T1000 (cell line): ENCODE data around the gene HDLBP.
"Not testable (repeated sequence)": the region's sequence is repeated elsewhere in the genome, so short reads cannot be mapped to it uniquely, and the experiment has no call there.

Source experiments
- DNase-seq: peaks from one replicate; lab custom pipeline; 2025; ENCODE audit warnings: mixed read lengths; lab: John Stamatoyannopoulos, UW

Gene HDLBP

GRCh38 chr2:241213567-241213966 is 101.9 kb downstream of the HDLBP start:
- no peak for DNase-seq

- DNase-seq = no peak
Observed at GRCh38 chr2:241213041-241213440, 102.4 kb downstream of the HDLBP start.

GRCh38 chr2:241211276-241211675 is 104.2 kb downstream of the HDLBP start:
- DNase-seq = no peak

GRCh38 chr2:241209271-241209670 is 106.2 kb downstream of the HDLBP start:
- DNase-seq = no peak

- no peak for DNase-seq
Observed at GRCh38 chr2:241208058-241208457, 107.4 kb downstream of the HDLBP start.

DNA sequence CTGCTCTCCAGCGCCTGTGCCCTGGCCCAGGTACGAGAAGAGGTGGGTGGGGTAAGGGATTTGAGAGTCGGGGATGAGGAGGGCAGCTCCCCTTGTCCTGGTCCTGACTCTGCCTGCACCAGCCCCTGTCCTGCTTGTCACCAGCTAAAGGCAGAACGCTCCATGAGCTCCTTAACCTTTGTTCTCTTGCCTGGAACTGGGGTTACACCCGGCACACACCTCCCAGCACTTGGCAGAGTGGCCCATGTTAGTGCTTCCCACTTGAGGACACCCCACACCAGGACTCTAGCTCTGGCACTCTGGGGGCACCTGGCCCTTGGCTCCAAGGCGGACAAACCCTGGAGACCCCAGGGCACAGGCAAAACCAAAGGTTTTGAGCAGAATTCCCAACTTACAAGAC is 107.8 kb downstream of the HDLBP start:
- no peak for DNase-seq

DNA sequence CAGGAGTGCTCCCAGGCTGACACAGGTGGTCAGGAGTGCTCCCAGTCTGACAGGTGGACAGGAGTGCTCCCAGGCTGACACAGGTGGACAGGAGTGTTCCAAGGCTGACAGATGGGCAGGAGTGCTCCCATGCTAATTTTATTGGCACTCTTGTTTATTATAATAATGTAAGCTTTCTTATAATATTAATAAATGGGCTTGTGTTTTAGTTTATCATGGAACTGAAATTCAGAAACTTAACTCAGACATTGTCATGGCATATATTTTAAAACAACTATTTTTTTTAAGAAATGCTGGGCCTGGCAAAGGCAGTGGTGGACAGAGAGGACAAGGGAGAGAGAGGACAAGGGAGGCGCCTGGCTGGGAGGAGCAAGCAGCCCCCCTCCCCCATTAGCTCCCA is 108.3 kb downstream of the HDLBP start:
- DNase-seq = no peak

GRCh38 chr2:241205086-241205485 is 110.4 kb downstream of the HDLBP start:
- no peak for DNase-seq

GRCh38 chr2:241204490-241204889 is 111.0 kb downstream of the HDLBP start:
- no peak for DNase-seq

- DNase-seq = no peak
Observed at GRCh38 chr2:241204010-241204384, 111.5 kb downstream of the HDLBP start.

- no peak for DNase-seq
Observed at GRCh38 chr2:241203218-241204009, 112.1 kb downstream of the HDLBP start.

DNA sequence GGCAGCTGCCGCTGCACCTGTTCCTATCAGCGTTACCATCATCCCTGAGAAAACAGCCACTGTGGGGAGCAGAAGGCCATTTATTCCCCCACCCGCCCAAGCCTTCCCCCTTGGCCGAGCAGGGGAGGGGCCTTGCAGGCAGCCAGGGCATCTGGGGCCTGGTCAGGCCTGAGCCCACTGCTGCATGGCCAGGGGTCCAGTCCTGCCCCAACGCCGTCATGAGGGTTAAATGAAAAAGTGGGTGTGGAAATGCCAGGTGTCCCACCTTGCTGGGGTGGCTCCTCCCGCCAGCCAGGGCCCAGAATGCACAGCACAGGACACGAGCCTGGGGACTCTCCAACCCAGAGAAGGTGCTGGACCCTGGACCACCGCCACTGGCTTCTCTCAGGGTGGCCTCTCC is 112.8 kb downstream of the HDLBP start:
- no peak for DNase-seq

DNA sequence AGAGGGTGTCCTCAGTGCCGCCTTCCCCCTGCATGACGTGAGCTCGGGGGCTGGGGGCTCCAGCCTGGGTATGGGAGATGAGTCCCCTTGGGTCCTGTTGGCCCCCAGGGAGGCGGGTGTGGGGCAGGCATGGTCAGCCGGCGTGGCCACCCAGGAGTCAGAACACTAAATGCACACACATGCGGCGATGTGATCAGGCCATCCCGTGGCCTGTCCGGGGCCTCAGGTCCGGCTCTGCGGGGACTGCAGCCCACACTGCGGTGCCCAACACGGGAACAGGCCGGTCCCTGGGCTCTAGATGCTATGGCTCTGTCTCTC is 113.2 kb downstream of the HDLBP start:
- DNase-seq = no peak

DNA sequence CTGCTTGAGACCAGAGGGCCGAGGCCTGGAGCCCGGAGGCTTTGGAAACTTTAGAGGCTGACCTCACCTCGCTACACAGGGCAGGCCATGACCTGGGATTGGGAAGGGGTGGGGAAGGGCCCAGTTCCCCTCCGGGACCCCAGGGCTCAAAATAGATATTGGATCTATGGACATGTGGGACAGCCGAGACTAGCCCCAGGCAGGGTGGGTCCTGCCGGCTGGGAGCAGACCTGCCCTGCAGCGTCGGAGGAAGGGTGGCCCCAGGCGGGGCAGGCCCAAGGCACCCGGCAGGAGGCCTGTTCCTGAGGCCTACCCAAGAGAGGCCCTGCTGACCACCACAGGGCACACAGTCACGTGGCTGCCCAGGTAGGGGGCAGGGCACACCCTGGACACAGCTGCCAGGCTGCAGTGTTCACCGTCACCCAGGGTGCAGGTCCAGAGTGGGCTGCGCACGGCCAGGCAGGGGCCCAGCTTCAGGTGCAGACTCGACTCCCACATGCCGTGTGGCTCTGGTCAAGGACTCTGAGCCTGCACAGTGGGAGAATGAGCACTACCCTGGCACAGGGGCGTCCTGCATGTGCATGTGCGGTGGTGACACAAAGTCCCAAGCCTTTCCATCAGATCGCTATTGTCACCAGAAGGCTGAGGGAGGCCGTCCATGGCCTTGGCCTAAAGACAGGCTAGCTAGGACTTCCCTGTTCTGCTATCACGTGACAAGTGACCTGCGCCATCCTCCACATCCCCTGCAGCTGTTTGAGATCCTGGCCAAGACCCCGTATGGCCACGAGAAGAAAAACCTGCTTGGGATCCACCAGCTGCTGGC is 113.8 kb downstream of the HDLBP start:
- no peak for DNase-seq

- no peak for DNase-seq
Observed at GRCh38 chr2:241200822-241201395, 114.6 kb downstream of the HDLBP start.

GRCh38 chr2:241199897-241200821 is 115.3 kb downstream of the HDLBP start:
- no peak for DNase-seq

DNA sequence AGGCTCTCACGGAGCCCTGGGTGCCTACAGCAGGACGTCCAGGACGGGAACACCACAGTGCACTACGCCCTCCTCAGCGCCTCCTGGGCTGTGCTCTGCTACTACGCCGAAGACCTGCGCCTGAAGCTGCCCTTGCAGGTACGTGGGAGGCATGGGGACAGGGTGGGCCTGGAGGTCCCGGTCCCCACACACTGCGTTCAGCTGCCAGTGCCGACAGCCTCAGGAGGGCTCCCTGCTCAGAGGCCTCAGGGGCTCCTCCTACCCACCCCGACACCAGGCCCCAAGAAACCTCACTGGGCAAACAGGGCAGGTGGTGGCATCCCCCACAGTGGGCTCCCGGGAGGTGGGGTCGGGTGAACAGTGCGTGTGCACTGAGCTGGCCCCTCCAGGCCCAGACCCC is 116.2 kb downstream of the HDLBP start:
- no peak for DNase-seq

GRCh38 chr2:241198381-241199279 is 116.8 kb downstream of the HDLBP start:
- no peak for DNase-seq

- DNase-seq = no peak
Observed at GRCh38 chr2:241197947-241198346, 117.5 kb downstream of the HDLBP start.

DNA sequence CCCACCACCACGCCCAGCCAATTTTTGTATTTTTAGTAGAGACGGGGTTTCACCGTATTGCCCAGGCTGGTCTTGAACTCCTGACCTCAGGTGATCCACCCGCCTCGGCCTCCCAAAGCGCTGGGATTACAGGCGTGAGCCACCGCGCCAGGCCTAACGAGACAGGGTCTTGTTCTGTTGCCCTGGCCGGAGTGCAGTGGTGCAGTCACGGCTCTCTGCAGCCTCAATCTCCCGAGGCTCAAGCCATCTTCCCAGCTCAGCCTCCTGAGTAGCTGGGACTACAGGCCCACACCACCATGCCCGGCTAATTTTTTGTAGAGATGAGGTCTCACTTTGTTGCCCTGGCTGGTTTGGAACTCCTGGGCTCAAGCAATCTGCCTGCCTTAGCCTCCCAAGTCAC is 118.2 kb downstream of the HDLBP start:
- DNase-seq = not testable (repeated sequence)

DNA sequence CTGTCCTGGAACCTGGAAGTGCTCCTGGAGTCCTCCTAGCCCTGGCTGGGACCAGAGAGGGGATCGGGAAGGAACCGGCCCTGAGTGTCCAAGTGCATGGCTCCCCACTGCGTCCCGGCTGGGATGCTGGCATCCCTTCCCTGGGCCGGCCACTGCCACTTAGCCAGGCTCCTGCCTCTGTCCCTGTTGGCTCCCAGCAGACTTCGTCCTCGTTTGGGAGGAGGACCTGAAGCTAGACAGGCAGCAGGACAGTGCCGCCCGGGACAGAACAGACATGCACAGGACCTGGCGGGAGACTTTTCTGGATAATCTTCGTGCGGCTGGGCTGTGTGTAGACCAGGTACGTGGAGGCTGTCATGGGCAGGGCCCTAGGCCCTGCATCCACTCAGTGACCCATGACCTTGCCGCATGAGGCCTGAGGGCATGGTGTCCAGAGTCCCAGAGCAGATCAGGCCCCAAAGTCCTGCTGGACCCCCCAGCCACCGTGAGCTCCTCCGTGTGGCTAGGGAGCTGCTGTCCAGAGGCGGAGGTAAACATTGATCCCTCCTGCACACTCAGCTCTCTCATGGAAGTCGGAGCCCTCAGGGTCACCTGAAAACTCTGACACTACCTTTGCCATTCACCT is 119.9 kb downstream of the HDLBP start:
- DNase-seq = no peak
